NCI-H2196 (cell line): Measurements from ENCODE around the gene SLC8A2.
"Not testable (repeated sequence)": the region's sequence is repeated elsewhere in the genome, so short reads cannot be mapped to it uniquely, and the experiment has no call there.

Source experiments
- DNase-seq: peaks from one replicate; lab custom pipeline; 2025; ENCODE audit not compliant: unreplicated experiment; lab: John Stamatoyannopoulos, UW

The SLC8A2 gene

GRCh38 chr19:47383890-47384289, 87.8 kb downstream of the SLC8A2 start:
- DNase-seq: not testable (repeated sequence)

DNA sequence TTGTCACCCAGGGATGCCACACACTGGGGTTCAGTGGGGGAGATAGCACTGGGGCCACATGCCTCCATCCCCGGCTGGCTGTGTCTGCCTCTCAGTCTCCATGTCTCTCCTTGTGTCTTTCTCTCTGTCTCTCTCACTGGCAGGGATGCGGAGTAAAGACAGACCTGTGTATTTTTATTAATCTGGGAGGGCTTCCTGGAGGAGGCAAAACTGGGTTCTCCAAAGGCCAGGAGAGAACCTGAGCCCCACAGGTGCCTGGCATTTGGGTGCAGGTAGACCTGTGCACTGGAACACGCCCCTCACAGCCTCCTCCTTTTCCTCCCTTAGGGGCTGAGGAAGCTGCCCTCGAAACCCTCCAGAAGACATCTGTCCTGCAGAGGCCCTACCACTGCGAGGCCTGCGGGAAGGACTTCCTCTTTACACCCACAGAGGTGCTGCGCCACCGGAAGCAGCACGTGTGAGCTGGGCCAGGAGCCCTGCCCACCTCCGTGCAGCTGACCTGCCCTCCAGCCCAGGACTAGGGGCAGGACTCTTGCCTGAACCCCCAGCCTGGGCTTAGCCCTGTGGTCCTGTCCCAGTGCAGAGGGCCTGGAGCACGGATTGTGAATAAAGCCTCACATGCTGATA, 89.9 kb downstream of the SLC8A2 start:
- DNase-seq: no peak

GRCh38 chr19:47381121-47381520, 90.6 kb downstream of the SLC8A2 start:
- no peak for DNase-seq

GRCh38 chr19:47380559-47380958, 91.1 kb downstream of the SLC8A2 start:
- DNase-seq: no peak

- DNase-seq: no peak
Observed at GRCh38 chr19:47379381-47379938, 92.2 kb downstream of the SLC8A2 start.

DNA sequence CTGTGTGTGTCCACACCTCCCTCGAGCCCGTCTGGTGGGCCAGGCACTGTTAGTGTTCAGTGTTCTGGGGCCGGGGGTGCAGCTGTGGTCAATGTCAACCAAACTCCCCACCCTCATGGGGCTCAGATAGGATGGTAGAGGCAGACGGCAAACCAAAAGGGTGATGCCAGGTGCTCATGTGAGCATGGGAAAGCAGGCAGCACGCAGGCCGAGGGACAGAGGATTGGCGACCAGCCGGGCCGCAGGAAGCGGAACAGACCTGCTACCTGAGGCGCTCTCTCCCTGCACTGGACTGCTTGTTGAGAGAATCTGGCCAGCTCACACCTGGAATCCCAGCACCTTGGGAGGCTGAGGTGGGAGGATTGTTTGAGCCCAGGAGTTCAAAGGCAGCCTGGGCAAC, 93.4 kb downstream of the SLC8A2 start:
- no peak for DNase-seq
